GM03348 (cell line): ENCODE results near the gene DAGLB.
A peak's percentile ranks its signal among the peaks of the same experiment; 100 is the strongest.
"Not testable (repeated sequence)": the region's sequence is repeated elsewhere in the genome, so short reads cannot be mapped to it uniquely, and the experiment has no call there.

ENCODE experiments used
- DNase-seq: peaks from one replicate; pipeline ENCODE4 v3.0.0; 2012; ENCODE audit warnings: low spot score

Gene DAGLB

GRCh38 chr7:6447581-6448199 lies at the start of gene DAGLB:
TSS of gene DAGLB (minus strand) at chr7:6447954. CDS start at chr7:6447842, 112 bp downstream.
- DNase-seq = peak; percentile 99

DNA sequence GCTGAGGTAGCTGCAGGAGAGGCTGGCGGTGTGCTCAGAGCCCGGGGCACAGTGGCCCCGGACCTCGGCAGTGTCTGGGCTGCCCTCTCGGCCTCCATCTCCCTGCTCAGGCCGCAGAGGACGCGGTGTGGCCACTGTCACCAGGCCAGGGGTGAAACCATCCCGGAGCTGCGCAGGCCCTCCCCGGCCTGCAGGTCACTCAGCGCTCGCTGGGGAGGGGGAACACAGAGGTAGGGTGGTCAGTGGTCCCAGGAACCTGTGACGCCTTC lies 49.8 kb upstream of the DAGLB start:
- peak; percentile 1 for DNase-seq

GRCh38 chr7:6496842-6497636 lies 49.3 kb upstream of the DAGLB start:
- DNase-seq = no peak

- no peak for DNase-seq
Measured at GRCh38 chr7:6495597-6496262, 48.0 kb upstream of the DAGLB start.

- no peak for DNase-seq
Measured at GRCh38 chr7:6494365-6494764, 46.6 kb upstream of the DAGLB start.

- no peak for DNase-seq
Measured at GRCh38 chr7:6491194-6491593, 43.4 kb upstream of the DAGLB start.

GRCh38 chr7:6489612-6490011 lies 41.9 kb upstream of the DAGLB start:
- no peak for DNase-seq

DNA sequence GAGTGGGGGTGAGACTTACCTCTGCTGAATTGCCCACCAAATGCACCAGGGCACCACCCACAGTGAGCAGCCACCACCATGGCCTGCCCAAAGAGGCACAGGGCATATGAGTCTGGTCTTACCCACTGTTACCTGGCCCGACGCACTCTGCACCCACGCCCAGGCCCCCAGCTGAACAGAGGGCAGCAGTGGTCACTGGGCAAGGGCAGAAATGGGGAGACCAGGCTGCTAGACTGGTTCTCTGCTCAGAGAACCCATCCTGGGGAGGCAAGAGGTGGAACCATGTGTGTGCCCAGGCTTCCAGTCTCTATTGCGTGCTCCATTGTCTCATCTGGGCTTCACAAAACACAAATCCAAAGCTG lies 39.4 kb upstream of the DAGLB start:
- no peak for DNase-seq

- DNase-seq = no peak
Measured at GRCh38 chr7:6486438-6487183, 38.9 kb upstream of the DAGLB start.

GRCh38 chr7:6482743-6483119 lies 35.0 kb upstream of the DAGLB start:
- DNase-seq = no peak

GRCh38 chr7:6482307-6482706 lies 34.6 kb upstream of the DAGLB start:
- no peak for DNase-seq

GRCh38 chr7:6481445-6481844 lies 33.7 kb upstream of the DAGLB start:
- DNase-seq = no peak

GRCh38 chr7:6480323-6480660 lies 32.5 kb upstream of the DAGLB start:
- peak; percentile 29 for DNase-seq

DNA sequence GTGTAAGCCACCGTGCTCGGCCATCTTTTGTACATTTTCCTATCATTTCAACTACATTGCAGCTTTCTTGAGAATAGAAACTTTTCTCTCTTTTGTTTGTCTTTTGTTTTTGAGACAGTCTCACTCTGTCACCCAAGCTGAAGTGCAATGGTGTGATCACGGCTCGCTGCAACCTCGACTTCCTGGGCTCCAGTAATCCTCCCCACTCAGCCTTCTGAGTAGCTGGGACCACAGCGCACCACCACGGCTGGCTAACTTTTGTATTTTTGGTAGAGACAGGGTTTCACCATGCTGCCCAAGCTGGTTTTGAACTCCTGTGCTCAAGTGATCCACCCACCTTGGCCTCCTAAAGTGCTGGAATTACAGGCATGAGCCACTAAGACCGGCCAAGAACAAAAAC lies 31.3 kb upstream of the DAGLB start:
- no peak for DNase-seq

DNA sequence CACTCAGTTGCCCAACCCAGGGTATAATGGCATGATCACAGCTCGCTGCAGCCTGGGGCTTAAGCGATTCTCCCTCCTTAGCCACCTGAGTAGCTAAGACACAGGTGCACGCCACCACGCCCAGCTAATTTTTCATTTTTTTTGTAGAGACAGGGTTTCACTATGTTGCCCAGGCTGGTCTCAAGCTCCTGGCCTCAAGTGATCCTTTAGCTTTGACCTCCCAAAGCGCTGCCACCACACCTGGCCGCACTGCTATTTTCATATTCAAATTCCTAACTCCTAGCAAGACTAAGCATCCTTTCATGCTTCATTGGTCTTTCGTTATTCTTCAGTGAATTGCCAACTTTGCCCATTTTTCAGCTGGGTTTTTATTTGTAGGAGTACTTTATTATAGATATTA lies 30.4 kb upstream of the DAGLB start:
- no peak for DNase-seq

DNA sequence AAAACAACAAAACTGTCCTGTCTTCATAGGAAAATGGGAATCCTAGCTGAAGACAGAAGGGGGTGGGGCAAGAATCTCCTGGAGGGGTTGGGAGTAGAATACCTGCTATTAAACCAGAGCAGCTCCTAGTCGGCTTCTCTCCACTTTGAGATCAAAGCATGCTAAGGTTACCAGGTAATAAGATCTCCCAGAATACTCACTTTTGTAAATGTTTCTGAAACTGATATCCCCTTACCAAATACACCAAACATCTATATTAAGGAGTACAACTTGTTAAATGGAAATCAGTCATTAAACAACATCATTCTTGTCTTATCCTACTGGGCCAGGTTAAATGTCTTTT lies 29.5 kb upstream of the DAGLB start:
- DNase-seq = no peak

GRCh38 chr7:6476596-6477317 lies 29.0 kb upstream of the DAGLB start:
- DNase-seq = no peak

DNA sequence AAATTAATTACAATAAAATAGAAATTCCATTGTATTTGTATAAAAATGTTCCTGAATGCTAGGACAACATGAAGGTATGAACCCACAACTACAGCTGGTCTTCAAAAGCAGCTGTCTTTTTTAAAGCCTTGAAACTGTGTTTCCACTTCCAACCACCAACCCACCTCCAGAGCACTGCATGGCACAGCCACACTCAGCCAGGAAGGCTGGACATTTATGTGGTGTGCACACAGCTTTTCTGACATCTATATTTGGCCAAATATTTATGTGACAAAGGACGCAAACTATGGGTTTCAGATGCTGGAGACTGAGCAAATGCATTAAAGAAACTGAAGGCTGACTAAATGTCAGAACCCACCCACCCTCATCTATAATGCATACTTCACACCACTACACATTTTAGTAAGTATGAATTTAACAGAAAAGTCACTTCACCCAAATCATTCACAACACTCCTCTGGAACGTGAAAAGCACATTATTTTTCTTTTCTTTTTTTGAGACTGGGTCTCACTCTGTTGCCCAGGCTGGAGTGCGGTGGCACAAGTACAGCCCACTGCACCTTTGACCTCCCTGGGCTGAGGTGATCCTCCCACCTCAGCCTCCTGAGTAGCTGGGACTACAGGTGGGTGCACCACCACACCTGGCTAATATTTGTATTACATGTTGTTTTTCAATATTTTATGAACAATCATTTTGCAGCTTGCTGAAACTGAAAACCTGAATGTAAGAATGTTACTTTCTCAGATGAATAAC lies 27.9 kb upstream of the DAGLB start:
- DNase-seq = no peak

DNA sequence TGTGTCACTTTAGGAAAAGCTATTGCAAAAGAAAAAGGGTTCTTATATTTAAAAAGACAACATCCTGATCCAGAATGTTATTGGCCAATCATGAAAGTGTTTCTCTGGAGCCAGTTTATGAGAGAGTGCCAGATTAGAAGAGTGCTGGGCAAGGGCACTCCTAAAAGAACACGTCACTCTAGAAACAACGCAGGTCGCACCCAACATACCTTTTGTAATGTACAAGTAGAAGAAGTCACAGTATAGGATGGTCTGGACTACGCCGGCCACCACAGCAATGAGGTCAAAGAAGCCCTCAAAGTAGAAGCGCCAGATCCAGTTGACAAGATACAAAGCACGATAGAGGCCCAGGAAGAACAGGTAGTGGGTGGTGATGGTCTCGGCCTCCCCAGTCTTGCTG lies 18.1 kb upstream of the DAGLB start:
- no peak for DNase-seq

DNA sequence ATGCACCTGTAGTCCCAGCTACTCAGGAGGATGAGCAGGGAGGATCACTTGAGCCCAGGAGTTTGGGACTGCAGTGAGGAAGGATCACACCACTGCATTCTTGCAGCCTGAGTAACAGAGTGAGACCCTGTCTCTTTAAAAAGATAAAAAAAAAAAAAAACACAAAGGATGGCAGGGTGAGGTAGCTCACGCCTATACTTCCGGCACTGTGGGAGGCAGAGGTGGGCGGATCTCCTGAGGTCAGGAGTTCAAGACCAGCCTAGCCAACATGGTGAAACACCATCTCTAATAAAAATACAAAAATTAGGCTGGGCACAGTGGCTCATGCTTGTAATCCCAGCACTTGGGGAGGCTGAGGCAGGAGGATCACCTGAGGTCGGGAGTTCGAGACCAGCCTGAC lies 15.9 kb upstream of the DAGLB start:
- not testable (repeated sequence) for DNase-seq

GRCh38 chr7:6461946-6462550 lies 14.3 kb upstream of the DAGLB start:
- DNase-seq = no peak
